WTC11 (cell line): ENCODE results near the gene PLXDC2. TPM values are rescaled to one million over a fixed set of nuclear protein-coding genes. Genes with fewer than 3 reads are reported as not detected.
A peak's percentile ranks its signal among the peaks of the same experiment; 100 is the strongest.

Experiments
- ATAC-seq: fragments of 200-7000 bp; cut with Tn5 transposase; 2 replicates; pipeline ENCODE4 v1.10.0; 2021; ENCODE audit warnings: mild to moderate bottlenecking, moderate library complexity
- CTCF ChIA-PET: fragments of 300-600 bp; sonication (Branson Sonifier 250); formaldehyde crosslinking; loops from one replicate; lab custom pipeline; 2021; ENCODE audit warnings: antibody characterized with exemption; lab: Charles Lee
- POLR2A ChIA-PET: fragments of 350-600 bp; sonication (Branson Sonifier 250); formaldehyde crosslinking; loops from one replicate; lab custom pipeline; 2021; ENCODE audit warnings: antibody characterized with exemption; lab: Charles Lee
- DNase-seq: peaks from one replicate; pipeline ENCODE4 v3.0.0; 2021; ENCODE audit warnings: low spot score
- H3K27ac Mint-ChIP-seq: 2 replicates; pipeline ENCODE4 v1.8.0; 2021; ENCODE audit warnings: mixed read lengths
- H3K27me3 Mint-ChIP-seq: 2 replicates; pipeline ENCODE4 v1.8.0; 2021; ENCODE audit warnings: low read depth, mild to moderate bottlenecking, moderate library complexity, mixed read lengths
- H3K36me3 Mint-ChIP-seq: 2 replicates; pipeline ENCODE4 v1.8.0; 2021; ENCODE audit warnings: mixed read lengths
- H3K4me1 Mint-ChIP-seq: 2 replicates; pipeline ENCODE4 v1.8.0; 2022; ENCODE audit warnings: mixed read lengths
- H3K4me3 Mint-ChIP-seq: 2 replicates; pipeline ENCODE4 v1.8.0; 2021; ENCODE audit warnings: mild to moderate bottlenecking, moderate library complexity, mixed read lengths
- H3K9me3 Mint-ChIP-seq: 2 replicates; pipeline ENCODE4 v1.8.0; 2021; ENCODE audit warnings: mixed read lengths
- AR ChIP-seq: fragments of 250-450 bp; sonication (Bioruptor Pico); IDR thresholded peaks from 2 replicates; pipeline ENCODE4 v1.9.0; 2021; ENCODE audit warnings: mild to moderate bottlenecking
- E2F4 ChIP-seq: sonication (generic); formaldehyde crosslinking; IDR thresholded peaks from 2 replicates; pipeline ENCODE4 v1.8.1; 2022; ENCODE audit warnings: low read depth, mild to moderate bottlenecking, moderate library complexity, missing genetic modification reagents, borderline replicate concordance
- ESRRA ChIP-seq: sonication (generic); formaldehyde crosslinking; IDR thresholded peaks from 2 replicates; pipeline ENCODE4 v1.8.1; 2022; ENCODE audit warnings: mild to moderate bottlenecking, missing genetic modification reagents, borderline replicate concordance
- ETV6 ChIP-seq: sonication (generic); formaldehyde crosslinking; IDR thresholded peaks from 2 replicates; pipeline ENCODE4 v1.8.1; 2022; ENCODE audit warnings: mild to moderate bottlenecking, missing genetic modification reagents
- HMGA2 ChIP-seq: fragments of 250-450 bp; sonication (Bioruptor Pico); IDR thresholded peaks from 2 replicates; pipeline ENCODE4 v1.4.0; 2021; ENCODE audit warnings: mild to moderate bottlenecking, moderate library complexity
- IRF2 ChIP-seq: sonication (generic); formaldehyde crosslinking; IDR thresholded peaks from 2 replicates; pipeline ENCODE4 v1.8.0; 2022; ENCODE audit warnings: low read depth, missing genetic modification reagents, borderline replicate concordance
- MAX ChIP-seq: sonication (generic); formaldehyde crosslinking; IDR thresholded peaks from 2 replicates; pipeline ENCODE4 v1.8.0; 2022; ENCODE audit warnings: mild to moderate bottlenecking, missing genetic modification reagents
- MXD4 ChIP-seq: fragments of 250-450 bp; sonication (Bioruptor Pico); IDR thresholded peaks from 2 replicates; pipeline ENCODE4 v1.8.0; 2021; ENCODE audit warnings: mild to moderate bottlenecking, moderate library complexity, borderline replicate concordance
- NFATC4 ChIP-seq: fragments of 250-450 bp; sonication (Bioruptor Pico); IDR thresholded peaks from 2 replicates; pipeline ENCODE4 v1.9.0; 2021; ENCODE audit warnings: mild to moderate bottlenecking
- NFE2L1 ChIP-seq: sonication (generic); formaldehyde crosslinking; IDR thresholded peaks from 2 replicates; pipeline ENCODE4 v1.8.1; 2023; ENCODE audit warnings: missing genetic modification reagents
- NR1H2 ChIP-seq: sonication (generic); formaldehyde crosslinking; IDR thresholded peaks from 2 replicates; pipeline ENCODE4 v1.9.0; 2021; ENCODE audit warnings: mild to moderate bottlenecking, moderate library complexity, missing genetic modification reagents
- RELA ChIP-seq: sonication (generic); formaldehyde crosslinking; IDR thresholded peaks from 2 replicates; pipeline ENCODE4 v1.8.1; 2022; ENCODE audit warnings: missing genetic modification reagents, mild to moderate bottlenecking, borderline replicate concordance
- RORB ChIP-seq: fragments of 250-450 bp; sonication (Bioruptor Pico); IDR thresholded peaks from 2 replicates; pipeline ENCODE4 v1.9.0; 2021; ENCODE audit warnings: mild to moderate bottlenecking
- TEAD4 ChIP-seq: sonication (generic); formaldehyde crosslinking; IDR thresholded peaks from 2 replicates; pipeline ENCODE4 v1.8.0; 2022; ENCODE audit warnings: mild to moderate bottlenecking, missing genetic modification reagents
- ZNF263 ChIP-seq: sonication (generic); formaldehyde crosslinking; IDR thresholded peaks from 2 replicates; pipeline ENCODE4 v1.8.1; 2022; ENCODE audit warnings: low read depth, mild to moderate bottlenecking, moderate library complexity, missing genetic modification reagents
- ZNF317 ChIP-seq: sonication (generic); formaldehyde crosslinking; IDR thresholded peaks from 2 replicates; pipeline ENCODE4 v1.8.1; 2023; ENCODE audit warnings: low read depth, mild to moderate bottlenecking, moderate library complexity, missing genetic modification reagents, borderline replicate concordance
- ZNF425 ChIP-seq: fragments of 250-450 bp; sonication (Bioruptor Pico); conservative IDR thresholded peaks from 2 replicates; pipeline ENCODE4 v1.9.0; 2021; ENCODE audit warnings: mild to moderate bottlenecking
- ZSCAN18 ChIP-seq: fragments of 250-450 bp; sonication (Bioruptor Pico); IDR thresholded peaks from 2 replicates; pipeline ENCODE4 v2.1.2; 2022; ENCODE audit warnings: mild to moderate bottlenecking, moderate library complexity
- total RNA-seq: library from RNA; stranded (reverse); gene quantifications from 3 replicates; pipeline ENCODE4 v1.2.3, GENCODE V29; 2021
- TF ChIP-seq, protein P1 (sequence below): sonication (generic); formaldehyde crosslinking; IDR thresholded peaks from 2 replicates; pipeline ENCODE4 v1.8.1; 2022; ENCODE audit warnings: mild to moderate bottlenecking, moderate library complexity, missing genetic modification reagents
- TF ChIP-seq, protein P2 (sequence below): sonication (generic); formaldehyde crosslinking; IDR thresholded peaks from 2 replicates; pipeline ENCODE4 v1.8.1; 2023; ENCODE audit warnings: mild to moderate bottlenecking, missing genetic modification reagents, moderate library complexity
- TF ChIP-seq, protein P3 (sequence below): sonication (generic); formaldehyde crosslinking; IDR thresholded peaks from 2 replicates; pipeline ENCODE4 v1.8.1; 2022; ENCODE audit warnings: missing genetic modification reagents, borderline replicate concordance

Gene PLXDC2
- total RNA-seq, 1 experiment from 2014 or later: 31.7 TPM

DNA sequence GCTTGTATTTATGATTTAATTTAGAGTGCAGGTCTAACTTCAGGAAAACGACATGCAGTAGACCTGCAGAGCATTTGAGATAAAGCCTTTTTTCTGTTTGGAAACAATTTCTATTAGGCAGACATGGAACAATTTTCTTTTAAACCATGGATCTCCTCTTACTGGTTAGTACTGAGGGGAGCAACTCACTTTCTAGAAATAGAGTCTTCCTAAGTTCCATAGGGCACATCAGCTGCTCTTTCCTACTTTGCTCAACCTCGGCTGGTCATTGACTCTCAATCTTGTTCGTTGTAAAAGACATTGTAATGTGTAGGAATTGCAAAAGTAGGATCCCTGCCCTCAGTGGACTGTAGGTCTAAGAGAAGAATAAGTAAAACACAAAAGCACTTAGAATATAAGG, 58.0 kb downstream of the PLXDC2 start:
- TF ChIP-seq RORB (CRISPR knock-in tag): no peak
- TF ChIP-seq MAX (CRISPR knock-in tag): no peak
- TF ChIP-seq, protein P1, sequence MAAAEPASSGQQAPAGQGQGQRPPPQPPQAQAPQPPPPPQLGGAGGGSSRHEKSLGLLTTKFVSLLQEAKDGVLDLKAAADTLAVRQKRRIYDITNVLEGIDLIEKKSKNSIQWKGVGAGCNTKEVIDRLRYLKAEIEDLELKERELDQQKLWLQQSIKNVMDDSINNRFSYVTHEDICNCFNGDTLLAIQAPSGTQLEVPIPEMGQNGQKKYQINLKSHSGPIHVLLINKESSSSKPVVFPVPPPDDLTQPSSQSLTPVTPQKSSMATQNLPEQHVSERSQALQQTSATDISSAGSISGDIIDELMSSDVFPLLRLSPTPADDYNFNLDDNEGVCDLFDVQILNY (CRISPR knock-in tag): no peak
- no peak for TF ChIP-seq NR1H2 (CRISPR knock-in tag)
- no peaks in the 10 kb centered on the region for H3K27me3 Mint-ChIP-seq
- DNase-seq (no peak), ATAC-seq (no peak)
- H3K36me3 Mint-ChIP-seq: peaks cover 3% of the 10 kb centered on the region; the same call in 1 of the 2 replicates
- no peaks in the 10 kb centered on the region for H3K9me3 Mint-ChIP-seq
- H3K27ac Mint-ChIP-seq: 0 out of 2 replicates have a peak overlapping the region, but pooled peaks have one; percentile 7
- CTCF ChIA-PET: no interaction called here
- no peak overlapping the region for H3K4me3 Mint-ChIP-seq
- POLR2A ChIA-PET: no interaction called here
- H3K4me1 Mint-ChIP-seq: peaks cover 21% of the 10 kb centered on the region

- H3K4me3 Mint-ChIP-seq: no peak overlapping the region
- peaks cover 21% of the 10 kb centered on the region for H3K4me1 Mint-ChIP-seq
- no peak for DNase-seq
- TF ChIP-seq ZNF425 (CRISPR knock-in tag): no peak
- TF ChIP-seq ESRRA (CRISPR knock-in tag): no peak
- TF ChIP-seq E2F4 (CRISPR knock-in tag): no peak
- TF ChIP-seq, protein P2, sequence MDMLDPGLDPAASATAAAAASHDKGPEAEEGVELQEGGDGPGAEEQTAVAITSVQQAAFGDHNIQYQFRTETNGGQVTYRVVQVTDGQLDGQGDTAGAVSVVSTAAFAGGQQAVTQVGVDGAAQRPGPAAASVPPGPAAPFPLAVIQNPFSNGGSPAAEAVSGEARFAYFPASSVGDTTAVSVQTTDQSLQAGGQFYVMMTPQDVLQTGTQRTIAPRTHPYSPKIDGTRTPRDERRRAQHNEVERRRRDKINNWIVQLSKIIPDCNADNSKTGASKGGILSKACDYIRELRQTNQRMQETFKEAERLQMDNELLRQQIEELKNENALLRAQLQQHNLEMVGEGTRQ (CRISPR knock-in tag): no peak
- TF ChIP-seq, protein P1 (CRISPR knock-in tag): no peak
- TF ChIP-seq, protein P3, sequence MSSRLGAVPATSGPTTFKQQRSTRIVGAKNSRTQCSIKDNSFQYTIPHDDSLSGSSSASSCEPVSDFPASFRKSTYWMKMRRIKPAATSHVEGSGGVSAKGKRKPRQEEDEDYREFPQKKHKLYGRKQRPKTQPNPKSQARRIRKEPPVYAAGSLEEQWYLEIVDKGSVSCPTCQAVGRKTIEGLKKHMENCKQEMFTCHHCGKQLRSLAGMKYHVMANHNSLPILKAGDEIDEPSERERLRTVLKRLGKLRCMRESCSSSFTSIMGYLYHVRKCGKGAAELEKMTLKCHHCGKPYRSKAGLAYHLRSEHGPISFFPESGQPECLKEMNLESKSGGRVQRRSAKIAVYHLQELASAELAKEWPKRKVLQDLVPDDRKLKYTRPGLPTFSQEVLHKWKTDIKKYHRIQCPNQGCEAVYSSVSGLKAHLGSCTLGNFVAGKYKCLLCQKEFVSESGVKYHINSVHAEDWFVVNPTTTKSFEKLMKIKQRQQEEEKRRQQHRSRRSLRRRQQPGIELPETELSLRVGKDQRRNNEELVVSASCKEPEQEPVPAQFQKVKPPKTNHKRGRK (CRISPR knock-in tag): no peak
- TF ChIP-seq ZSCAN18: no peak
- TF ChIP-seq MXD4: no peak
- TF ChIP-seq IRF2 (CRISPR knock-in tag): no peak
- no peak for TF ChIP-seq NFATC4 (CRISPR knock-in tag)
- no peak for TF ChIP-seq TEAD4 (CRISPR knock-in tag)
- no peak for TF ChIP-seq ETV6 (CRISPR knock-in tag)
- no peak for TF ChIP-seq AR
- TF ChIP-seq ZNF263: no peak
- no peak for TF ChIP-seq RELA (CRISPR knock-in tag)
- no peak for TF ChIP-seq HMGA2 (CRISPR knock-in tag)
- no peak for TF ChIP-seq NFE2L1
- TF ChIP-seq ZNF317 (CRISPR knock-in tag): no peak
Measured at GRCh38 chr10:19874791-19875190, 58.6 kb downstream of the PLXDC2 start.

More at GRCh38 chr10:19874791-19875190, 58.6 kb downstream of the PLXDC2 start:
- no peaks in the 10 kb centered on the region for H3K27me3 Mint-ChIP-seq
- no peak for ATAC-seq
- H3K27ac Mint-ChIP-seq: peak overlapping the region; percentile 2; the same call in 1 of the 2 replicates
- ChIA-PET CTCF (no interaction called here), POLR2A (no interaction called here)
- peaks cover 2% of the 10 kb centered on the region; the same call in 1 of the 2 replicates for H3K36me3 Mint-ChIP-seq
- no peaks in the 10 kb centered on the region for H3K9me3 Mint-ChIP-seq
